SU-DHL-6 (cell line): Measurements from ENCODE around the gene BEST3.
"Not testable (repeated sequence)": the region's sequence is repeated elsewhere in the genome, so short reads cannot be mapped to it uniquely, and the experiment has no call there.

ENCODE experiments used
- CTCF ChIP-seq: fragments of 200-600 bp; sonication (generic); IDR thresholded peaks from one replicate; pipeline ENCODE4 v1.5.1; 2017; ENCODE audit warnings: antibody characterized with exemption, mild to moderate bottlenecking, low read length, moderate library complexity; ENCODE audit not compliant: insufficient read depth, poor library complexity, severe bottlenecking
- EZH2phosphoT487 ChIP-seq: fragments of 200-600 bp; sonication (generic), shearing (Covaris generic); conservative IDR thresholded peaks from 2 replicates; pipeline ENCODE4 v1.6.1; 2018; ENCODE audit warnings: mild to moderate bottlenecking, antibody characterized with exemption, low read length, moderate library complexity, mixed read lengths

- not testable (repeated sequence) for TF ChIP-seq CTCF, EZH2phosphoT487
Measured at GRCh38 chr12:69664930-69665377, 34.1 kb downstream of the BEST3 start.
